Measurements from ENCODE around the gene DUSP19. TPM values are rescaled to one million over a fixed set of nuclear protein-coding genes. Genes with fewer than 3 reads are reported as not detected.

Gene DUSP19
- total RNA-seq, 1 experiment from 2014 or later: 2.9 TPM

GRCh38 chr2:183068561-183068960 lies 10.0 kb upstream of the DUSP19 start:
- peaks cover 7 to 11% of the 10 kb centered on the region in 2 experiments; a peak in 2 of 4 replicates for H3K9me3 ChIP-seq (ENCODE audit: control insufficient read depth in 1 of 2, insufficient read depth in 1 of 2, low read depth in 1 of 2, low read length in 2 of 2)
- no peak overlapping the region for H3K27ac ChIP-seq (ENCODE audit: low read depth, low read length)
- H2AFZ ChIP-seq (ENCODE audit: low read depth, low read length, poor library complexity, severe bottlenecking): no peak overlapping the region
- intact Hi-C loops (cut with micrococcal nuclease): no loop called here
- no peaks in the 10 kb centered on the region; the same call in 1 of the 2 replicates for H3K9me2 ChIP-seq (ENCODE audit: insufficient read depth)
- no peaks in the 10 kb centered on the region for H3K4me1 ChIP-seq (ENCODE audit: control insufficient read depth in 1 of 2, insufficient read depth in 2 of 2, low read length in 2 of 2)
- ATAC-seq: no peak
- no peaks in the 10 kb centered on the region for H3K36me3 ChIP-seq (ENCODE audit: control insufficient read depth in 1 of 2, insufficient read depth in 2 of 2, low read length in 2 of 2)
- H4K20me1 ChIP-seq (ENCODE audit: insufficient read depth): no peaks in the 10 kb centered on the region
- H3K4me2 ChIP-seq (ENCODE audit: low read length): no peak overlapping the region
- no peaks in the 10 kb centered on the region for H3K79me2 ChIP-seq (ENCODE audit: insufficient read depth, low read length)
- no peak overlapping the region for H3K4me3 ChIP-seq (replicated peaks in 1 of 2; ENCODE audit: low read depth in 1 of 2, low read length in 2 of 2)
- TF ChIP-seq SRF (IDR thresholded peaks at IDR 0.05; ENCODE audit: low read depth) (no peak), ZFX (IDR thresholded peaks at IDR 0.05) (no peak), CTCF (IDR thresholded peaks at IDR 0.05 in 2 of 3, conservative IDR thresholded peaks at IDR 0.05 in 1 of 3; ENCODE audit: borderline replicate concordance in 1 of 3, insufficient read depth in 1 of 3, low read depth in 2 of 3, low read length in 2 of 3) (no peak), ELF1 (IDR thresholded peaks at IDR 0.05; ENCODE audit: borderline replicate concordance, low read depth) (no peak), ZBTB33 (IDR thresholded peaks at IDR 0.05; ENCODE audit: extremely low read depth, insufficient replicate concordance, low read length) (no peak), ATF3 (IDR thresholded peaks at IDR 0.05) (no peak), EGR1 (IDR thresholded peaks at IDR 0.05; ENCODE audit: low read depth) (no peak), JUND (IDR thresholded peaks at IDR 0.05) (no peak), RAD21 (IDR thresholded peaks at IDR 0.05; ENCODE audit: low read depth) (no peak), TCF7L2 (IDR thresholded peaks at IDR 0.05; ENCODE audit: borderline replicate concordance, extremely low read depth, insufficient read depth, insufficient read length) (no peak), CBX3 (IDR thresholded peaks at IDR 0.05; ENCODE audit: low read depth) (no peak), MAX (IDR thresholded peaks at IDR 0.05) (no peak), EZH2 (IDR thresholded peaks at IDR 0.05) (no peak), POLR2AphosphoS5 (IDR thresholded peaks at IDR 0.05; ENCODE audit: low read depth, low read length) (no peak), SIN3A (IDR thresholded peaks at IDR 0.05; ENCODE audit: low read depth) (no peak), SP1 (IDR thresholded peaks at IDR 0.05; ENCODE audit: low read depth) (no peak), REST (IDR thresholded peaks at IDR 0.05; ENCODE audit: low read depth) (no peak), EZH2phosphoT487 (IDR thresholded peaks at IDR 0.05; ENCODE audit: borderline replicate concordance) (no peak), YY1 (IDR thresholded peaks at IDR 0.05; ENCODE audit: extremely low read depth, insufficient replicate concordance, low read depth, low read length) (no peak)
- no peak for DNase-seq (ENCODE audit: low read depth, low spot score)
- BruUV-seq (replicated peaks): no TSS peak
- ChIA-PET CTCF (no interaction called here), RAD21 (ENCODE audit: low non-redundant PET in 1 of 2, low total read pairs in 2 of 2, uncharacterized antibody in 2 of 2, unreplicated experiment in 2 of 2) (no interaction called here), POLR2A (no interaction called here)
- no peak overlapping the region for H3K9ac ChIP-seq (ENCODE audit: low read length)
- no peaks in the 10 kb centered on the region for H3K27me3 ChIP-seq (ENCODE audit: insufficient read depth, low read length)

All from HCT116 (cell line).